Endothelial cell of umbilical vein (primary cell): ENCODE data around the gene NR1D2. TPM values are rescaled to one million over a fixed set of nuclear protein-coding genes. Genes with fewer than 3 reads are reported as not detected.

ENCODE experiments used
- Bru-seq: library from RNA; stranded (reverse); fragments of 400-500 nt; gene quantifications from one replicate; lab custom pipeline; 2021; lab: Mats Ljungman, UMichigan
- BruChase-seq, 2 experiments: library from RNA; stranded (reverse); fragments of 400-500 nt; gene quantifications; one replicate each; lab custom pipeline; 2021; lab: Mats Ljungman, UMichigan
- BruUV-seq: library from RNA; stranded (reverse); fragments of 400-500 nt; replicated peaks from 2 replicates; lab custom pipeline; 2021; lab: Mats Ljungman, UMichigan
- CTCF ChIA-PET: fragments of 300-600, 350-600 bp; sonication (Branson Sonifier 250); formaldehyde crosslinking; loops from one replicate; lab custom pipeline; 2021; ENCODE audit warnings: antibody characterized with exemption, inconsistent platforms; lab: Charles Lee
- POLR2A ChIA-PET: fragments of 300-600, 350-600 bp; sonication (Branson Sonifier 250); formaldehyde crosslinking; loops from one replicate; lab custom pipeline; 2021; ENCODE audit warnings: antibody characterized with exemption, inconsistent platforms; lab: Charles Lee
- DNase-seq: peaks from one replicate; pipeline ENCODE4 v3.0.0-alpha.2; 2011; ENCODE audit warnings: low read depth, low spot score
- FAIRE-seq: peaks from 2 replicates; lab custom pipeline; 2011; peaks lifted over from hg19 to GRCh38; lab: Jason Lieb, UNC
- H2AFZ ChIP-seq: 2 replicates; pipeline ENCODE4 v1.6.0; 2012; ENCODE audit warnings: low read depth, low read length, control low read depth, inconsistent platforms
- H3K27ac ChIP-seq: 2 replicates; pipeline ENCODE4 v1.5.1; 2011; ENCODE audit warnings: low read depth, mild to moderate bottlenecking, control low read depth, low read length, moderate library complexity; ENCODE audit not compliant: insufficient read depth
- H3K27me3 ChIP-seq, 2 experiments: 2 replicates each; pipeline versions ENCODE4 v1.6.0 to v1.6.1; 2011; ENCODE audit warnings: low read length in 2 of 2, mixed read lengths in 1 of 2; ENCODE audit not compliant: control insufficient read depth in 2 of 2, insufficient read depth in 2 of 2
- H3K36me3 ChIP-seq, 2 experiments: 2 replicates in 1 of 2; 3 replicates in 1 of 2; pipeline ENCODE4 v1.5.1; 2011; ENCODE audit warnings: low read length in 2 of 2, mild to moderate bottlenecking in 1 of 2, moderate library complexity in 1 of 2; ENCODE audit not compliant: control insufficient read depth in 2 of 2, insufficient read depth in 2 of 2; ENCODE audit errors: extremely low read depth in 1 of 2
- H3K4me1 ChIP-seq: 3 replicates; pipeline ENCODE4 v1.5.1; 2011; ENCODE audit warnings: mild to moderate bottlenecking, low read length; ENCODE audit not compliant: control insufficient read depth, insufficient read depth; ENCODE audit errors: extremely low read depth
- H3K4me2 ChIP-seq: 2 replicates; pipeline ENCODE4 v1.6.1; 2011; ENCODE audit warnings: low read length, control low read depth, mixed read lengths; ENCODE audit not compliant: insufficient read depth
- H3K4me3 ChIP-seq, 3 experiments: fragments of 200-600 bp in 1 of 3; sonication (generic), shearing (Covaris generic) in 1 of 3; replicated peaks in 1 of 3; 2 replicates each; pipeline ENCODE4 v1.5.1; 2011 to 2016; ENCODE audit warnings: control low read depth in 3 of 3, low read length in 3 of 3, mild to moderate bottlenecking in 2 of 3, inconsistent platforms in 1 of 3, low read depth in 1 of 3, moderate library complexity in 1 of 3; ENCODE audit not compliant: insufficient read depth in 1 of 3
- H3K79me2 ChIP-seq: 2 replicates; pipeline ENCODE4 v1.6.0; 2012; ENCODE audit warnings: low read length, inconsistent platforms; ENCODE audit not compliant: control insufficient read depth, insufficient read depth
- H3K9ac ChIP-seq: replicated peaks from 2 replicates; pipeline ENCODE3; 2011; ENCODE audit warnings: low read length, control low read depth; ENCODE audit not compliant: insufficient read depth; ENCODE audit errors: extremely low read depth
- H3K9me1 ChIP-seq: replicated peaks from 3 replicates; pipeline ENCODE4 v1.6.0; 2011; ENCODE audit warnings: mild to moderate bottlenecking, low read length; ENCODE audit not compliant: control insufficient read depth, insufficient read depth; ENCODE audit errors: extremely low read depth
- H3K9me3 ChIP-seq: replicated peaks from 2 replicates; pipeline ENCODE4 v1.5.1; 2012; ENCODE audit warnings: low read length, inconsistent platforms; ENCODE audit not compliant: control insufficient read depth, insufficient read depth
- H4K20me1 ChIP-seq: replicated peaks from 2 replicates; pipeline ENCODE3; 2011; ENCODE audit warnings: mild to moderate bottlenecking, low read length; ENCODE audit not compliant: control insufficient read depth, insufficient read depth; ENCODE audit errors: extremely low read depth
- EZH2 ChIP-seq: IDR thresholded peaks from 2 replicates; pipeline ENCODE4 v1.6.1; 2012; ENCODE audit warnings: borderline replicate concordance, low read depth, mild to moderate bottlenecking, moderate library complexity, low read length, inconsistent platforms; ENCODE audit not compliant: severe bottlenecking
- FOS ChIP-seq: IDR thresholded peaks from 2 replicates; pipeline ENCODE4 v1.6.1; 2011; ENCODE audit warnings: mild to moderate bottlenecking, low read length, moderate library complexity, borderline replicate concordance; ENCODE audit not compliant: insufficient read depth
- GATA2 ChIP-seq: IDR thresholded peaks from 2 replicates; pipeline ENCODE4 v1.7.0; 2011; ENCODE audit warnings: low read depth, mild to moderate bottlenecking, moderate library complexity, mixed read lengths, low read length; ENCODE audit not compliant: insufficient read length, insufficient read depth
- MYC ChIP-seq: IDR thresholded peaks from one replicate; pipeline ENCODE4 v1.6.1; 2011; ENCODE audit warnings: mild to moderate bottlenecking, low read depth, low read length
- POLR2A ChIP-seq: IDR thresholded peaks from 2 replicates; pipeline ENCODE4 v1.6.1; 2012; ENCODE audit warnings: low read depth, mild to moderate bottlenecking, control low read depth, low read length
- POLR2AphosphoS5 ChIP-seq: IDR thresholded peaks from 2 replicates; pipeline ENCODE4 v1.6.1; 2012; ENCODE audit warnings: low read depth, mild to moderate bottlenecking, control low read depth, low read length, moderate library complexity; ENCODE audit not compliant: insufficient read depth
- dilution Hi-C: fragments of 300-500 bp; cut with MboI; formaldehyde crosslinking; loops from one replicate; pipeline ENCODE4 v1.15.0; 2019; ENCODE audit warnings: low sequenced_read_pairs; ENCODE audit not compliant: extremely low pct_ligation_motif_present
- intact Hi-C: fragments of 100-400 bp; cut with micrococcal nuclease; formaldehyde crosslinking; loops from one replicate; pipeline ENCODE4 v1.10.0; 2022
- long read RNA-seq: library from polyadenylated mRNA; stranded (forward); transcript quantifications from one replicate; pipeline ENCODE4 v2.0.0, GENCODE V29; 2021
- polyA minus RNA-seq, 3 experiments: library from RNA; depleted of rRNA, polyadenylated mRNA; stranded (reverse); fragments of >200 nt; gene quantifications; 1 replicate in 1 of 3; 2 replicates in 2 of 3; pipeline ENCODE4 v1.2.3, GENCODE V29; 2011
- polyA plus RNA-seq, 4 experiments: library from polyadenylated mRNA; depleted of rRNA in 3 of 4; stranded (reverse) in 3 of 4; unstranded in 1 of 4; fragments of >200 nt; gene quantifications; 2 replicates each; pipeline versions ENCODE4 v1.2.1 to v1.2.3, GENCODE V29; 2011 to 2012; ENCODE audit warnings: missing spikeins in 1 of 4
- total RNA-seq: library from RNA; stranded (reverse); gene quantifications from 2 replicates; pipeline ENCODE4 v1.2.3, GENCODE V29; 2021
- TF ChIP-seq, protein P1 (sequence below): IDR thresholded peaks from 2 replicates; pipeline ENCODE4 v1.6.1; 2011; ENCODE audit not compliant: insufficient read depth, insufficient read length

Gene NR1D2
- total RNA-seq, result 14.6 and 15.7 TPM in 2 replicates
- 3.7 and 4.3 TPM in 2 replicates for polyA plus RNA-seq
- 5.9 and 6.5 TPM in 2 replicates for polyA plus RNA-seq (2011; cell fraction: cytosol; rRNA removed)
- polyA plus RNA-seq (2011; cell fraction: nucleus; rRNA removed), result 11.7 and 13.0 TPM in 2 replicates
- 10.2 and 13.8 TPM in 2 replicates for polyA plus RNA-seq (2012)
- 17.4 and 29.8 TPM in 2 replicates for polyA minus RNA-seq
- polyA minus RNA-seq (2011; cell fraction: cytosol; rRNA and poly(A)+ RNA removed), result 32.8 TPM
- 28.8 and 35.8 TPM in 2 replicates for polyA minus RNA-seq (2011; cell fraction: nucleus; rRNA and poly(A)+ RNA removed)
- Bru-seq, nascent RNA, result percentile 84 among the genes with signal in this experiment
- BruChase-seq, experiment 1, labeled RNA remaining after a 6-hour chase, result percentile 90 among the genes with signal in this experiment
- percentile 91 among the genes with signal in this experiment for BruChase-seq, experiment 2, labeled RNA remaining after a 2-hour chase
- long read RNA-seq, full-length matches to known transcripts, result 15 of 21 reads
- long read RNA-seq, partial matches to known transcripts, result 3 of 21 reads
- long read RNA-seq, other reads (novel, unspliced or antisense), result 3 of 21 reads

DNA sequence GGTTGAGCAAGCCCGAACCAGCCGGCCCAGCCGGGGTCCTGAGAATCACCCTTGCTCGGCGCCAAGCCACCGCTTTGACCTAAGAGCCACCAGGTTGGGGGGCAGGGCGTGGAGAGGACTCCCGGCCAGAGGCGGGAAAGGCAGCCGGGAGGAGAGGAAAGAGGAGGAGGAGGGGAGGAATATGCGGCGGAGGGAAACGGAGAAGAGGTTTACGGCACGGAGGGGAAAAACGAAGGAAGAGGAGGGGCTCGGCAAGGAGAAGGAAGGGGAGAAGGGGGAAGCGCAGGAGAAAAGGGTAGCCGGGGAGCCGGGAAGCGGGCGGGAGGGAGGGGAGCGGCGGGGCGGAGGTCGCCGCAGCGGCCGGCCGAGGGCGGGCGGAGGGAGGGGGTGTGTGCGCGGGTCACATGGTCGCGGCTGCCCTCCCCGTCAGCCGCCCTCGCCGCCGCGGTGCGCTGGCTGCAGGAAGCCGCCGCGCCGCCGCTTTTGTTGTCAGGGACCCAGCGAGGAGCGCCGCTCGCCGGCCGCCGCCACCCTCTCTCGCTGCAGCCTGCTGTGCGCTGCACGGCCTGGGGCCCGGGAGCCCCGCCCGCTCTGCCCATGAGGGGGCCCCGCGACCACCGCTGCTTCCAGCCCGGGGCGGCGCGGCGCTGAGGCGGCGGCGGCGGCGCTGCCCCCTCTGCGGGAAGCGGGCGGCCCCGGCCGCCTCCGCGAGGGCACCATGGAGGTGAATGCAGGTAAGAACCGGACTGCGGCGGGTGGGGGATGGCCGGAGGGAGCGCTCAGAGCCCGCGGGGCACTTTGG is at the start of gene NR1D2:
TSS of gene NR1D2 (plus strand) at position 426 of the 802 bp plus-strand sequence. CDS start at position 719, 293 bp downstream.
- dilution Hi-C loops, result no loop called here
- Histone ChIP-seq H2AFZ (peak within 1 kb of the TSS; percentile 93), H3K27me3 (peaks cover 3 to 10% of the 10 kb centered on the region in 2 experiments), H3K36me3 (no peaks in the 10 kb centered on the region), H3K9me1 (no peaks in the 10 kb centered on the region), H3K9ac (peak within 1 kb of the TSS; percentile 85), H3K4me2 (peak within 1 kb of the TSS; percentile 87), H3K4me1 (peaks cover 17% of the 10 kb centered on the region), H3K79me2 (peaks cover 10% of the 10 kb centered on the region), H3K9me3 (no peaks in the 10 kb centered on the region), H3K27ac (peak within 1 kb of the TSS; percentile 90), H4K20me1 (no peaks in the 10 kb centered on the region), H3K4me3 (peak within 1 kb of the TSS; percentile 55 to 92 (median 63))
- intact Hi-C loops, result loop anchor here (1.0 to 2.0 kb wide), 6 partner anchors 28 to 420 kb away; partner anchors contain the start of gene RPL15
- FAIRE-seq (peak; percentile 87), DNase-seq (peak; percentile 72)
- CTCF ChIA-PET, result interaction anchor here (1.4 kb wide), 1 partner anchor 57 kb away, joined by 3 read pairs; no protein-coding TSS in a partner anchor
- POLR2A ChIA-PET, result interaction anchor here (1.2 to 2.2 kb wide), 2 partner anchors 24 to 28 kb away, joined by 4 to 8 read pairs; partner anchors contain the start of genes NKIRAS1 and RPL15
- TF ChIP-seq POLR2AphosphoS5, result peak; percentile 62
- no peak for TF ChIP-seq MYC
- peak; percentile 23 for TF ChIP-seq POLR2A
- no TSS peak for BruUV-seq

DNA sequence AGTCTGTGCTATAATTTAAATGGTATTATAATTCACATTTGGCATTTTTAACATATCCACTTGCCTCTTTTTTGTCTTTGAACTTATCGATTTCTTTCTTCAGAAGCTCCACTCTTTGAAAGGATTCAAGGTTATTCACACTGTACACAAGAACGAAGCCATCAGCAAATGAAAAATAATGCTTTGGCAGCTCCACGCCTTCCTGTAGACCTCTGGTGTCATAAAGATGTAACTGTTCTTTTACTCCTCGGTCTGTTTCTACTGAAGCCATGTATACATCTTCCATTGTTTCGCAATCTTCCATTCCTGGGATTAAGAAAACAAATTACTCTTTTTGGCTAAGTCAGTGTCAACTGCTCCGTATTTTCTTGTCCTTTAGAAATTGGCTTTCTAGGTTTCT is 44.3 kb upstream of the NR1D2 start:
- no peaks in the 10 kb centered on the region for H3K79me2 ChIP-seq
- H3K4me1 ChIP-seq, result no peaks in the 10 kb centered on the region
- BruUV-seq, result no TSS peak
- TF ChIP-seq GATA2, result no peak
- TF ChIP-seq, protein P1, sequence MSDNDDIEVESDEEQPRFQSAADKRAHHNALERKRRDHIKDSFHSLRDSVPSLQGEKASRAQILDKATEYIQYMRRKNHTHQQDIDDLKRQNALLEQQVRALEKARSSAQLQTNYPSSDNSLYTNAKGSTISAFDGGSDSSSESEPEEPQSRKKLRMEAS, result no peak
- TF ChIP-seq POLR2AphosphoS5, result no peak
- TF ChIP-seq FOS, result no peak
- no peak for TF ChIP-seq EZH2
- H3K4me3 ChIP-seq, result no peak overlapping the region
- H3K27me3 ChIP-seq, result no peaks in the 10 kb centered on the region
- no peaks in the 10 kb centered on the region for H3K9me1 ChIP-seq
- no peaks in the 10 kb centered on the region for H3K9me3 ChIP-seq
- no peak overlapping the region for H3K4me2 ChIP-seq
- CTCF ChIA-PET, result interaction anchor here (0.9 kb wide), 1 partner anchor 67 kb away, joined by 6 read pairs; no protein-coding TSS in a partner anchor
- no peak overlapping the region for H2AFZ ChIP-seq
- POLR2A ChIA-PET, result no interaction called here
- dilution Hi-C loops, result no loop called here
- no peak for FAIRE-seq
- no peak overlapping the region for H3K9ac ChIP-seq
- intact Hi-C loops, result no loop called here
- H4K20me1 ChIP-seq, result no peaks in the 10 kb centered on the region
- no peak for DNase-seq
- peaks cover 0 to 2% of the 10 kb centered on the region in 2 experiments for H3K36me3 ChIP-seq
- no peak overlapping the region for H3K27ac ChIP-seq
